ENCODE measurements around the gene WIPF1.
"Not testable (repeated sequence)": the region's sequence is repeated elsewhere in the genome, so short reads cannot be mapped to it uniquely, and the experiment has no call there.

WIPF1 gene

GRCh38 chr2:174553811-174554493, 43.7 kb downstream of the WIPF1 start:
- no peak for TF ChIP-seq CTCF (IDR thresholded peaks at IDR 0.05)
- H3K79me2 ChIP-seq: no peaks in the 10 kb centered on the region
- H2AFZ ChIP-seq: no peak overlapping the region
- H3K4me1 ChIP-seq: no peaks in the 10 kb centered on the region
- no peak overlapping the region for H3K9ac ChIP-seq
- no peak overlapping the region for H3K4me2 ChIP-seq (ENCODE audit: low read length)
- no peak overlapping the region for H3K4me3 ChIP-seq (ENCODE audit: low read depth, low read length)
- H3K36me3 ChIP-seq (ENCODE audit: control insufficient read depth, insufficient read depth, low read length): no peaks in the 10 kb centered on the region
- H3K9me3 ChIP-seq (ENCODE audit: control insufficient read depth, low read length): no peaks in the 10 kb centered on the region
- H3K27me3 ChIP-seq (ENCODE audit: control insufficient read depth, insufficient read depth, low read length): no peaks in the 10 kb centered on the region
- no peak overlapping the region for H3K27ac ChIP-seq

GRCh38 chr2:174552880-174553279, 44.7 kb downstream of the WIPF1 start:
- no peaks in the 10 kb centered on the region for H3K27me3 ChIP-seq (ENCODE audit: control insufficient read depth, insufficient read depth, low read length)
- H3K4me2 ChIP-seq (ENCODE audit: low read length): no peak overlapping the region
- no peaks in the 10 kb centered on the region for H3K36me3 ChIP-seq (ENCODE audit: control insufficient read depth, insufficient read depth, low read length)
- no peak overlapping the region for H3K9ac ChIP-seq
- no peaks in the 10 kb centered on the region for H3K4me1 ChIP-seq
- no peak for TF ChIP-seq CTCF (IDR thresholded peaks at IDR 0.05)
- H3K27ac ChIP-seq: no peak overlapping the region
- H3K79me2 ChIP-seq: no peaks in the 10 kb centered on the region
- H3K9me3 ChIP-seq (ENCODE audit: control insufficient read depth, low read length): no peaks in the 10 kb centered on the region
- no peak overlapping the region for H2AFZ ChIP-seq
- no peak overlapping the region for H3K4me3 ChIP-seq (ENCODE audit: low read depth, low read length)

- Histone ChIP-seq H2AFZ (no peak overlapping the region), H3K9me3 (ENCODE audit: control insufficient read depth, low read length) (no peaks in the 10 kb centered on the region), H3K79me2 (no peaks in the 10 kb centered on the region), H3K9ac (no peak overlapping the region), H3K4me2 (ENCODE audit: low read length) (no peak overlapping the region), H3K27me3 (ENCODE audit: control insufficient read depth, insufficient read depth, low read length) (no peaks in the 10 kb centered on the region), H3K4me3 (ENCODE audit: low read depth, low read length) (no peak overlapping the region), H3K4me1 (no peaks in the 10 kb centered on the region), H3K36me3 (ENCODE audit: control insufficient read depth, insufficient read depth, low read length) (no peaks in the 10 kb centered on the region), H3K27ac (no peak overlapping the region)
- TF ChIP-seq CTCF (IDR thresholded peaks at IDR 0.05): no peak
Measured at GRCh38 chr2:174551697-174552096, 45.9 kb downstream of the WIPF1 start.

- not testable (repeated sequence) for H3K27ac ChIP-seq; H3K27me3 ChIP-seq (ENCODE audit: control insufficient read depth, insufficient read depth, low read length); H2AFZ ChIP-seq; H3K4me2 ChIP-seq (ENCODE audit: low read length); H3K9me3 ChIP-seq (ENCODE audit: control insufficient read depth, low read length); H3K4me1 ChIP-seq; H3K36me3 ChIP-seq (ENCODE audit: control insufficient read depth, insufficient read depth, low read length); H3K79me2 ChIP-seq; H3K4me3 ChIP-seq (ENCODE audit: low read depth, low read length); H3K9ac ChIP-seq
Measured at GRCh38 chr2:174548646-174549045, 49.0 kb downstream of the WIPF1 start.

GRCh38 chr2:174548021-174548420, 49.6 kb downstream of the WIPF1 start:
- H3K4me3 ChIP-seq (ENCODE audit: low read depth, low read length); H3K9ac ChIP-seq; H3K4me1 ChIP-seq; H3K27me3 ChIP-seq (ENCODE audit: control insufficient read depth, insufficient read depth, low read length); H2AFZ ChIP-seq; H3K9me3 ChIP-seq (ENCODE audit: control insufficient read depth, low read length); H3K36me3 ChIP-seq (ENCODE audit: control insufficient read depth, insufficient read depth, low read length); H3K4me2 ChIP-seq (ENCODE audit: low read length); H3K27ac ChIP-seq; H3K79me2 ChIP-seq: not testable (repeated sequence)
